Measurements from ENCODE around the gene DNAH12.
"Not testable (repeated sequence)": the region's sequence is repeated elsewhere in the genome, so short reads cannot be mapped to it uniquely, and the experiment has no call there.

Gene DNAH12

DNA sequence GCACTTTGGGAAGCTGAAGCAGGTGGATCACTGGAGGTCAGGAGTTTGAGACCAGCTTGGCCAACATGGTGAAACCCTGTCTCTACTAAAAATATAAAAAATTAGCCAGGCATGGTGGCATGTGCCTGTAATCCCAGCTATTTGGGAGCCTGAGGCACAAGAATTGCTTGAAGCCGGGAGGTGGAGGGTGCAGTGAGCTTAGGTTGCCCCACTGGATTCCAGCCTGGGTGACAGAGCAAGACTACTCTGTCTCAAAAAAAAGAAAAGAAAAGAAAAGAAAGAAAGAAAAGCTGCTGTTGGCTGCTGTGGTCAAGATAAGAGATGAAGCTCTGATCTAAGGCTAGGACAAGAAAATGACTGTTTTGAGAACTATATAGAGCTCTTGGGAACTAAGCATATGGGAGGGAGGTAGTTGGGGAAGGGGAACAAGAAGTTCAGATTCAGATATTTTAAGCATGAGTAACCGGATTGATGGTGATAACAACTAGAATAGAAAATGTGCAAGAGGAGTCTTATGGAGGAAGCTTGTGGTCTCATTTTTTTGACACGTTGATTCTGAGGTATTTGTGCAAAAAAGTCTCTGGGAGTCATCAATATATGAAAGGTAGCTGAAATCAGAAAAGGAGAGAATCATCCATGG, 25.7 kb downstream of the DNAH12 start:
- DNase-seq = no peak

DNA sequence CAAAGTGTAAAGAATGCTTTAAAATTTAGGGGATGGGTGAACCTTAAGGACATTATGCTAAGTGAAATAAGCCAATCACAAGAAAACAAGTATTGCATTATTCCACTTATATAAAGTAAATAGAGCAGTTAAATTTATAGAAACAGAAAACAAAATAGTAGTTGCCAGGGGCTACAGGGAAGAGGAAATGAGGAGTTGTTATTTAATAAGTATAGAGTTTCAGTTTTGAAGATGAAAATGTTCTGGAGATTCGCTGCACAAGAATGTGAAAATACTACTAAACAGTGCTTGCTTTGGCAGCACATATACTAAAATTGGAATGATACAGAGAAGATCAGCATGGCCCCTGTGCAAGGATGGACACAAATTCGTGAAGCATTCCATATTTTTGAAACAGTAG, 32.0 kb downstream of the DNAH12 start:
- DNase-seq = no peak

DNA sequence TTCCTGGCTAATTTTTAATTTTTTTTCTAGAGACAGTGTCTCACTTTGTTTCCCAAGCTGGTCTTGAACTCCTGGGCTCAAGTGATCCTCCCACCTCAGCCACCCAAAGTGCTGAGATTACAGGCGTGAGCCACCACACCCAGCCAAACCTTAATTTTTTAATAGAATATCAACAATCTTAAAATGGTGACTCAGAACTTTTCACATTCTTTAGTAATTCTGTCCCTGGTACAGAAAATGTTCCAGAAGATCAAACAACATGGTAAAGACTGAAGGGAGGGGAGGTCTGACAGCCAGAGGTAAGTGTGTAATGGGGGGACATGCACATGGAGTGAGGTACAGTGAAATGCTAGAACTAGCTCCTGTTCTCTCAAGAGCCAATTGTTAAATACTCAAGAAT, 38.2 kb downstream of the DNAH12 start:
- no peak for DNase-seq

DNA sequence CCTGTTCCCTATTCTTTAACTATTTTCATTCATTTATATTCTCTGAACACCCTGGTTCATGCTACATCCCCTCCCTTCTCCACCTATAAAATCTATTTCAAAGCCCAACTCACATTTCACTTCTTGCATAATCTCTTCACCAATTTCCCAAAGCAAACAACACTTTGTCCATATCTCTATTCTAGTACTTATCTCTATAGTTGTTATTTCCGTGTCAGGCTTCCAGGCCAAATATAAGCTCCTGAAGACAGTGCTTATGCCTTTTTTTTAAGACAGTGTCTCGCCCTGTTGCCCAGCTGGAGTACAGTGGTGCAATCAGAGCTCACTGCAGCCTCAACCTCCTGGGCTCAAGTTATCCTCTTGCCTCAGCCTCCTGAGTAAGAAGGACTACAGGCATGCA, 43.6 kb downstream of the DNAH12 start:
- no peak for DNase-seq

DNA sequence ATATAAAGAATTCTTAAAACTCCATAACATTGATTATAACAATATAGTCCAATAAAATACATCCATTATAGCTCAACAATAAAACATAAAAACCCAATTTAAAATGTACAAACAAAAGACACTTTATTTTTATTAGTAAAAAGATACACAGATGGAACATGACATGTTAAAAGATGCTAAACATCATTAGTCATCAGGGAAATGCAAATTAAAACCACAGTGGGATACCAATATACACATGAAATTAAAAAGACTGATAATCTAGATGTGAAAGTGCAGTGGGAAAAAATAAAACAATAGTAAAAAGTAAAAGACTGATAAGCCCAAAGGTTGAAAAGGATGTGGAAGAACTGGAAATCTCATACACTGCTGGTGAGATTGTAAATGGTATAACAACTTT, 46.2 kb downstream of the DNAH12 start:
- no peak for DNase-seq

DNA sequence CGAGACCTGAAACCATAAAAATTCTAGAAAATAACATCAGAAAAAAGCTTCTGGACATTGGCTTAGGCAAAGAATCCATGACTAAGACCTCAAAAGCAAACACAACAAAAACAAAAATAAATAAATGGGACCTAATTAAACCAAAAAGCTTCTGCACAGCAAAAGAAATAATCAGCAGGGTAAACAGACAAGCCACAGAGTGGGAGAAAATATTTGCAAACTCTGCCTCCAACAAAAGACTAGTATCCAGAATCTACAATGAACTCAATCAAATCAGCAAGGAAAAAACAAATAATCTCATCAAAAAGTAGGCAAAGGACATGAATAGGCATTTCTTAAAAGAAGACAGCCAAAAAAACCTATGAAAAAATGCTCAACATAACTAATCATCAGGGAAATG, 59.6 kb downstream of the DNAH12 start:
- no peak for DNase-seq

DNA sequence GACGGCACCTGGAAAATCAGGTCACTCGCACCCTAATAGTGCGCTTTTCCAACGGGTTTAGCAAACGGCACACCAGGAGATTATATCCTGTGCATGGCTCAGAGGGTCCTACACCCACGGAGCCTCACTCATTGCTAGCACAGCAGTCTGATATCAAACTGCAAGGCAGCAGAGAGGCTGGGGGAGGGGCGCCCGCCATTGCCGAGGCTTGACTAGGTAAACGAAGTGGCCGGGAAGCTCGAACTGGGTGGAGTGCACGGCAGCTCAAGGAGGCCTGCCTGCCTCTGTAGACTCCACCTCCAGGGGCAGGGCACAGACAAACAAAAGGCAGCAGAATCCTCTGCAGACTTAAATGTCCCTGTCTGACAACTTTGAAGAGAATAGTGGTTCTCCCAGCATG, 67.0 kb downstream of the DNAH12 start:
- not testable (repeated sequence) for DNase-seq

DNA sequence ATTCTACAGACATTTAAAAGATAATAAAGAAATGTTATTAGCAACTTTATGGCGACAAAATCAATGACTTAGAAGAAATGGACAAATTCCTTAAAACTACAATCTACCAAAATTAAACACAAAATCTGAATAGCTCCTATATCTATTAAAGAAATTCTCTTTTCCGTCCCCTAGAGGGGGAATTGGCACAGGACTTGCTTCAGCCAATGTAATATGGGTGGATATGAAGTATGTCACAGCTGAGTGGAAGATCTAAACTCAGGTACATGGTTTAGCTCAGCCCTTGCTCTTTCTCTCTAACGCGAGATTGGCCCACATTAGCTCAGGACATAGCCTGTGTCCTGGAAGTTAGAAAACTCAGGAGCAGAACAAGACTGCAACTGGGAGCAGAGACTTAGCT, 79.3 kb downstream of the DNAH12 start:
- no peak for DNase-seq

DNA sequence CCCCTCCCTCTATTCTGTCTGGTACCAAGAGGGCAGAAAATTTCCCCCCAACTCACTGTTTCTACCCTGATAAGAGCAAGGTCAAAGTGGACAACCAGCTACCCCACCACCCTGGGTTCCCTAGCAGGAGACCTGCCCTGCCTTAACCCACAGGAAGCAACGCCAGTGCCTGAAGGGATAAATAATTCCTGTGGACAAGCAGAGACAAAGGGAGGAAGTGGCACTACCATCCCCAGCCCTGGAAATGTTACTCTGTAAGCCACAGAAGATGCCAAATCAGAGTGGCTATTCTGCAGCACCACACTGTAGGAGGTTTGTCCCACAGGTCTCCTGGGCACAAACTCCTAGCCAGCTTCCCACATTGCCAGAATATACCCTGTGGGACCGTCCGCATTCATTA, 80.1 kb downstream of the DNAH12 start:
- no peak for DNase-seq

DNA sequence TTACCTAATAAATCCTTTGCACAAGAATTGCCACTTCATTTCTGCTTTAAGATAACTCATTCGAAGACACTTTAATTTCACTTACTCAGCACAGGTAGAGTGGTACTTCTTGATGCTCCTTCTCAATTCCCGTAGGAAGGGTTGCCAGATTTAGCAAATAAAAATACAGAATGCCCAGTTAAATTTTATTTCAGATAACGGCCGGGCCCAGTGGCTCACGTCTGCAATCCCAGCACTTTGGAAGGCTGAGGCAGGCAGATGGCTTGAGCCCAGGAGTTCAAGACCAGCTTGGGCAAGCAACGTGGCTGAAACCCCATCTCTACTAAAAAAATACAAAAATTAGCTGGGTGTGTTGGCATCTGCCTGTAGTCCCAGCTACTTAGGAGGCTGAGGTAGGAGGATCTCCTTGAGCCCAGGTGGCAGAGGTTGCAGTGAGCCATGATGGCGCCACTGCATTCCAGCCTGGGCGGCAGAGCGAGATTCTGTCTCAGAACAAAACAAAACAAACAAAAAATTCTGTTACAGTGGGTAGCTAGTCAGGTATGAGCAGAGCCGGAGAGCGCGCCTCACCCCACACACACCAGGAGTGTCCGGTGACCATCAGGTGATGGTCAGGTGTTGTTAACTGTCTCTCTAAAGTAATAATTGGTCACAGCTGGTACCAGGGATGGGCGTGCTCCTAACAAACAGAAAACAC, 92.8 kb downstream of the DNAH12 start:
- no peak for DNase-seq

DNA sequence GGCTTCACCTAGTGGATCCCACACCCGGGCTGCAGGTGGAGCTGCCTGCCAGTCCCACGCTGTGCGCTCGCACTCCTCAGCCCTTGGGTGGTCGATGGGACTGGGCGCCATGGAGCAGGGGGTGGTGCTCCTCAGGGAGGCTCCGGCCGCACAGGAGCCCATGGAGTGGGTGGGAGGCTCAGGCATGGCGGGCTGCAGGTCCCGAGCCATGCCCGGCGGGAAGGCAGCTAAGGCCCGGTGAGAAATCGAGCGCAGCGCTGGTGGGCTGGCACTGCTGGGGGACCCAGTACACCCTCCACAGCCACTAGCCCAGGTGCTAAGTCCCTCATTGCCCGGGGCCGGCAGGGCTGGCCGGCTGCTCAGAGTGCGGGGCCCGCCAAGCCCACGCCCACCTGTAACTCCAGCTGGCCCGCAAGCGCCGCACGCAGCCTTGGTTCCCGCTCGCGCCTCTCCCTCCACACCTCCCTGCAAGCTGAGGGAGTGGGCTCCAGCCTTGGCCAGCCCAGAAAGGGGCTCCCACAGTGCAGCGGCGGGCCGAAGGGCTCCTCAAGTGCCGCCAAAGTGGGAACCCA, 94.8 kb downstream of the DNAH12 start:
- not testable (repeated sequence) for DNase-seq

DNA sequence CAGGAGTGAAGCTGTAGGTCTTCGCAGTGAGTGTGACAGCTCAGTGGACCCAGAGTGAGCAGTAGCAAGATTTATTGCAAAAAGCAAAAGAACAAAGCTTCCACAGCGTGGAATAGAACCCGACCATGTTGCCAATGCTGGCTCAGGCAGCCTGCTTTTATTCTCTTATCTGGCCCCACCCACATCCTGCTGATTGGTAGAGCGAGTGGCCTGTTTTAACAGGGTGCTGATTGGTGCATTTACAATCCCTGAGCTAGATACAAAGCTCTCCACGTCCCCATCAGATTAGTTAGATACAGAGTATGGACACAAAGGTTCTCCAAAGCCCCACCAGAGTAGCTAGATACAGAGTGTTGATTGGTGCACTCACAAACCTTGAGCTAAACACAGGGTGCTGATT, 95.7 kb downstream of the DNAH12 start:
- not testable (repeated sequence) for DNase-seq

DNA sequence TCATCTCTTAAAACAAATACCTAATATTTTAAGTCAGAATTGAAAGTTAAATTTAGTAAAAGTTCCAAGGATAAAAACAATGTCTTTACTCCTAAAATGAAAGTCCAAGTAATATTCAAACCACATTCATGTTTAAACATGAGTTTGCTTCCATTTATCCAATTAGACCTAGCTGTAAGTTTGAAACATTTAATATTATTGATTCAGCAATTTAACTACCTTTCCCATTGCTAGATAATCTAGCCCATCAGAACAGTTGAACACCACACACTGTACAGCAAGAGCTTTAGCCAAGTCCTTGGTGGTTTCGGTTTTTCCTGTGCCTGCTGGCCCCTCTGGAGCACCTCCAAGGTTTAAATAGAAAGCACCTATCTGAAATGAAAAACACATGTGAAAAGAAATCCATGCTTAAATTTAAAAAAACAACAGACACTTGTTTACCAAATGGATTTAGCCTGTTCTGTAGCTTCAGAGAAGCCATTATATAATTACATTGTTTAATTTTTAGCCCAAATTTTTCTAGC, 97.8 kb downstream of the DNAH12 start:
- no peak for DNase-seq

DNA sequence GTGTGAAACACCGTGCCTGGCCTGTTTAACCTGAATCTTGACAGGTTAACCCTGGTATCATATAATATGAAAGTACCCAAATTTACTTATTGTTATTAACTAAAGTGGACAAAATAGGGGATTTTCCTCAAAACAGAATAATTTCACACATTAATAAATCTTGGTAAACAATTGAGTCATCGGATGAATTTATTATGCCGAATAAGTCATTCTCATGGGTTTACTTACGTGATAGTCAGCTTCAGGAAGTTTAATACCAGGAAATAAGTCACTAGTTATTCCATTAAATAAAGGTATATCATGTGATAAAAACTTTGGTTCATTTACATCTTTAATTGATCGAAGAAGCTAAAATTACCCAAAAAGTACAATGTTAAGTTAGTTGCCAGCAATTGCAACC, 99.7 kb downstream of the DNAH12 start:
- DNase-seq = no peak

DNA sequence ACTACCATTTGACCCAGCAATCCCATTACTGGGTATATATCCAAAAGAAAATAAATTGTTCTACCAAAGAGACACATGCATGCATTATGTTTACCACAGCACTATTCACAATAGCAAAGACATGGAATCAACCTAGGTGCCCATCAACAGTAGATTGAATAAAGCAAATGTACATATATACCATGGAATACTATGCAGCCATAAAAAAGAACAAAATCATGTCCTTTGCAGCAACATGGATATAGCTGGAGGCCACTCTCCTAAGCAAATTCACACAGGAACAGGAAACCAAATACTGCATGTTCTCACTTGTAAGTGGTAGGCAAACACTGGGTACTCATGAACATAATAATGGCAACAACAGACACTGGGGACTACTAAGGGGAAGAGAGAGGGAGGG, 104.0 kb downstream of the DNAH12 start:
- not testable (repeated sequence) for DNase-seq

DNA sequence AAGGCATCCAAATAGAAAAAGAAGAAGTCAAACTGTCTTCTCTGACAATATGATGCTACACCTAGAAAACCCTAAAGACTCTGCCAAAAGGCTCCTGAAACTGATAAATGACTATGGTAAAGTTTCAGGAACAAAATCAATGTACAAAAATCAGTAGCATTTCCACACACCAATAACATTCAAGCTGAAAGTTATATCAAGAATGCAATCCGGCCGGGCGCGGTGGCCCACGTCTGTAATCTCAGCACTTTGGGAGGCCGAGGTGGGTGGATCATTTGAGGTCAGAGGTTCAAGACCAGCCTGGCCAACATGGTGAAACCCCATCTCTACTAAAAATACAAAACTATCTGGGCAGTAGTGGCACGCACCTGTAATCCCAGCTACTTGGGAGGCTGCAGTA, 105.7 kb downstream of the DNAH12 start:
- not testable (repeated sequence) for DNase-seq

DNA sequence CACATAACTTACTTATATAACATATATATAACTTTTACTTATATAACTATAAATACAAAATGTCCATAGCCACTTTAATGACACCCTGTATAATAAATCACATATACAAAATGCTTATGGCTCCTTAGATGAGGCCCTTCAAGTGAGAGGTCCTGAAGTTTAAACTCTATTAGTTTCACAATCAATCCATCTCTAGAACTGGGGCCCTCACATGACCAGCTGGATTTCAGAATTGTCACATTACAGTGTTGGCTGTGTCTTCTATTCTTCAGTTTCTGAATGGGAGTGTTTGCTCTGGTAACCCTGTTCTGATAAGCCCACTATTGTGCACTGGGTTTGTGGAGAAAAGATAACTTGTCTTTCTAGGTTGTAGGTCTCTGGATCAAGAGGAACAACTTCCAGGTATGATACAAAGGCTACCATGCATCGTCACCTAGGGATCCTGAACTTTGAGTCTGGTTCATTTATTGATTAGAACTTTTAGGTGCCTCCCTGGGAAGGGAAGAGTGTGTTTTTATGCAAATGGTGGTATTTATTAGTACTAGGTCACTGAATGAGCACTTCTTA, 107.9 kb downstream of the DNAH12 start:
- DNase-seq = no peak

DNA sequence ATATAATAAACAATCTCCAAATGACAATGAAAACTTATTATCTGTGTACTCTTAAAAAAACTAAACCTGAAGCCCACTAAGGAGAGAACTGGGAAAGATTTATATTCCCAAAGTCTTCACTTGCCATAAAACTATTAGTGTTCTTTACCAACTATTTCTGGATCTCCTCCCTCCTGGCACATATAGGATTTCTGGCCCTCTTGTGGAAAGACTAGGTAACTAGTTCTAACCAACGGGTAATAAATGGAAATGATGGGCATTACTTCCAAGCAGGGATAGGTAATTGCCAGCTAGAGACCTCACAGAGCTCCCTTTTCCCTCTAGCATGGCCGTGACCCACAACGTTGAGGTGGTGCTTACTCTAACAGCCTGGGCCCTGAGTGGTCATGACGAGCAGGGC, 110.1 kb downstream of the DNAH12 start:
- peak; percentile 32 to 56 for DNase-seq

DNA sequence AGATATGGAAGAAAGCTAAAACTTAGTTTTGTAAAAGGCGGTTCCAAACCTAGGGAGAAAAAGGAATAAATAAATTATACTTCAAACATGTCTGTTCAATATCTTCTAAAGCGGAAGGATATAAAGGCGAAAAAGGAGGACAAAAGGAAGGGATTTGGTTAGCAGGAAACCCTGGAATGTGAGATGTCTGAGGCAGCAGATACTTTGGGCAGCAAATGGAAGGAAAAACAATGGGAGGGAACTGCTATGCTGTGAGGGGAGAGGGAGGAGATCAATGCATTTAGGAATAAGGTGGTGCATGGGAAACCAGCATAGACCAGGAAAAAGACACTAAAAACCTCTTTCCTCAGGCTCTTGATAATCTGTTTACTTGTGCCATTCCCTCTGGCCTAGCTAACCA, 120.8 kb downstream of the DNAH12 start:
- no peak for DNase-seq

DNA sequence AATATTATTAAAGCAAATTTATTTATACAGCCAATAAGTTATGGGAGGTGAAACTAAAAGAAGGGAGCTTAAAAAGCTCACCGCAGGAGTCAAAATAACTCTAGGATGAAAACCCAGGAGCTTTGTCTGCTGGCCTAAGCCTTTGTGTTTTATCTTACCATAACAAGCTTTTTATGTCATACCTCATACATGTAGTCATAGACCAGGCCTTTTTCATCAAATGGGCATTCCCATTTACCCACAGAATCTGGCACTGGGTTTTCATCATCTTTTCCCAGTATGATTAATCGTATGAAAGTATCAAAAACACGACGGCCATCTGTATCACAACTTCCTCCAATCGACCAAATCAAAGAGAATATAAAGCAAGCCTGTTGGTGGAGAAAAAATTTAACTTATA, 122.8 kb downstream of the DNAH12 start:
- no peak for DNase-seq

DNA sequence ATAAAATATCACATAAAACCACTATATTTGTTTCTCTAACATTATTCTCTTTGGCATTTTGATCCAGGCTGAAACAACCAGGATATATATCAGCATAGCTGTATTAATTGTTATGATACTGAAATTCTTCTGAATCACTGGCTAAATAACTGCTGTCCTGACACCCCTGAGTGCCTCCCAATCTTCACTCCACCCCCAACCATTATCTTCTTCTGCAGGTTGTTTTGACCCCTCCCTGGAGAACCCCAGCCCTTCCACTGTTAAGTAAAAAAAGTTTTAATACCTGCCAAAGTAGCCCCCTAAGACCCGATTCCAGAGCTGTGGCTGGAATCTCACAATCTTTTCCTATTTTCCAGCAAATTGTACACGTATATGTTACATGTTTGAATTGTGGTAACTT, 124.1 kb downstream of the DNAH12 start:
- DNase-seq = no peak

DNA sequence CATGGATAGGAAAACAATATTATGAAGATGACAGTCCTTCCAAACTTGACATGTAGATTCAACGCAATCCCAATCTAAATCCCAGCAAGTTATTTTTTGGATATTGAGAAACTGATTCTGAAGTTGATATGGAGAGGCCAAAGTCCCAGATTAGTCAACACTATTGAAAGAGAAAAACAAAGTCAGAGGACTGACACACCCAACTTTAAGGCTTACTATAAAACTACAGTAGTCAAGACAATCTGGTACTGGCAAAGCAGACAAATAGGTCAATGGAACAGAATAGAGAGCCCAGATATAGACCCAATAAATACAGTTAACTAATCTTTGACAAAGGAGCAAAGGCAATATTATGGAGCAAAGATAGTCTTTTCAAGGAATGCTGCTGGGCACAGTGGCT, 132.4 kb downstream of the DNAH12 start:
- no peak for DNase-seq

DNA sequence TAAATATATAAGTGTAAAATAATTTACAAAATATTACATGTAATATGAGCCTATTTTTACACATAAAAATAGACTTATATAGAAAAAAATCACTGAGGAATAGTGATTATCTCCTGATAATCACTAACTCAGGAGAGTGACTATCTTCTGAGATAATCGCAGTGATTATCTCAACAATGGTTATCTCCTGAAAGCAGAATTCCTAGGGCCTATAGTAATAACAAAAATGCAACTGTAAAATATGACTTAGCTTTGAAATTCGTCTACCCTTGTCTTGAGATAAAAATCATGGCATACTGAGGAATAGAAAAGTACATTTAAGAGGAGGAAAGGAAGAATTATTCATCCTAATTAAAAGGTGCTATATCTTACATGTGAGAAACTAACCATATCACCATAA, 134.7 kb downstream of the DNAH12 start:
- DNase-seq = no peak

DNA sequence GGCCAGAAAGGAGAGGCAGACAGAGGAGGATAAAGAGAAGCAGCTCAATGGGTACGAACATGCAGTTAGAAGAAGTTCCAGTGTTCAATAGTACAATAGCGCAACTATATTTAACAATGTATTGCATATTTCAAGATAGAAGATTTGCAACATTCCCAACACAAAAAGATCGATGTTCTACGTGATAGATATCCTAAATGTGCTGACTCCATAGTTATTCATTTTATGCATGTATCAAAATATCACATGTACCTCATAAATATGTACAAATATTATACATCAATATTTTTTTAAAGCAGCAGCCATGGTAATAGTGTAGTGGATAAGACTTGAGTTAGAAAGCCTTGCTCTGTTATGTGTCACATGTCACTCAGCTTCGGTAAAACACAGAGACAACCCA, 141.5 kb downstream of the DNAH12 start:
- no peak for DNase-seq
